ENCODE results near the gene ADAMTS10.

DNA sequence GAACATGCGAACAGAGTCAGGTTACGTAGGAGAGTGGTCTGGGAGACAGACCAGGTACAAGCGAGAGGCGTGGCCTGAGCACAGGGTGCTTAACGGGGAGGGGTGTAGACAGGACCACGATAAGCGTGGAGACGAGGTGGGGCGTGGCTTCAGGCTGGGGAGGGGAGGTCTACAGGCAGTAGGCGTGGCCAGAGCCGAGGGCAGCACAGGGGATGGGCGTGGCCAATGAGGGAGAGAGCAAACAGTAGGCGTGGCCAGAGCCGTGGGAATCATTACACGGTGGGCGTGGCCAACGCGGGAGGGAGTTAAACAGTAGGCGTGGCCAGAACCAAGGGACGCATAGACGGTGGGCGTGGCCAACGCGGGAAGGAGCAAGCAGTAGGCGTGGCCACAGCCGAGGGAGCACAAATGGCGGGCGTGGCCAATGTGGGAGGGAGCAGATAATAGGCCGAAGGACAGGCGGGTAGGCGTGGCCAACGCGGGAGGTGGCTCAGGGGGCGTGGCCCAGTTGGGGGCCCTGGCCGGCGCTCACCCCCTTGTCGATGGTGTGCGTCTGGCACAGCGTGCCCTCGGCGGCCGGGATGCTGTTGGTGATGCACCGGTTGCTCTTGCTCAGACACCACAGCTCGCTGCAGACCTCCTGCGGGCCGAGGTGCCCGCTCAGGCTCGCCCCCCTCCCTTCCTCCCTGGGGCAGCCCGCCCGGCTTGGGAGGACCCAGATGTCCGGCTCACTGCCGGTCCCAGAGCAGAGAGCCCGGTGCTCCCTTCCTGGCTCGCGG lies 18.1 kb downstream of the ADAMTS10 start:
- TF ChIP-seq POLR2A (IDR thresholded peaks at IDR 0.05) (no peak), POLR2AphosphoS5 (IDR thresholded peaks at IDR 0.05) (peak; percentile 77 to 85 (median 81))

Measured in spleen (tissue), 3 donors.